Measurements from ENCODE around the gene CCDC88C.

DNA sequence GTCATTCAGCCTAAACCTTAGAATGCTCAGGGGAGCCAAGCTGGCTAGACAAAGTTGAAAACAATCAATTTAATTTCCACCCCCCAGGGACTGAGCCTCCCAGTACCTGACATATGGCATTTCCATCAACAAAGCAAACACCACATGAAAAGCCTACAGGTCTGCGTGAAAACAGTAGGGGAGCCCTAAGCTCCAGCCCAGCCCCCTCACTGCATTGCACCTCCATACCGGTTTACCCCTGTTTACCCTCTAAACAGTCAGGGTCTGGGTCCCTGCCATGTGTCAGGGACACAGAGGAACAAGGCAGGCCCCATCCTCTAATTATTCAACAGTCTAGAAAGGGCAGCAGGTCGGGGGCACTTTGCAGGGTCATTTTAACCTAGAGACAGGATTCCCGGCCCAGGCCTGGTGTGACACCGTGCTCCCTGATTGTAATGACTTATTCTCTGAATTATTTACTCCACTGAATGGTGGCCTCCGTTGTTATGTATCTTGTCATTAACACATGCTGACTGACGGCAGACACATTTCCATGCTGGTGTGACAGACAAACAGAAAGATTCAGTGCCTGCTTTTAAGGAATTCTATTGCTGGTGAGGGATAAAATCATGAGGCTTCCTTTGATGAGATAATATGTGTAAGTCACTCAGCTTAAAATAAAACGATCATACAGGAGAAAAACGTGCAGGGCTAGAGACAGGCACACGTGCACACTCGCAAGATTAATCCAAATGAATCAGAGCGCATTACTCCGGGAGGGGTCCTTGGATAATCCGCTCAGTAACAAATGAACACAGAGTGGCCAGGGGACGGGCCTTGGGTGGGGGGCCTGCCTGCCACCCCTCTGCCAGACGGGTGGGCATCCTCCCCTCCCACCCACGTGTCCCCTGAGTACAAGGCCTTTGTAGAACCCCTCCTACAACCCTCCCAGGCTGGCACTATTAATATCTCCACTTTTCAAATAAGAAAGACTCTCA lies 23.2 kb downstream of the CCDC88C start:
- TF ChIP-seq, protein P1, sequence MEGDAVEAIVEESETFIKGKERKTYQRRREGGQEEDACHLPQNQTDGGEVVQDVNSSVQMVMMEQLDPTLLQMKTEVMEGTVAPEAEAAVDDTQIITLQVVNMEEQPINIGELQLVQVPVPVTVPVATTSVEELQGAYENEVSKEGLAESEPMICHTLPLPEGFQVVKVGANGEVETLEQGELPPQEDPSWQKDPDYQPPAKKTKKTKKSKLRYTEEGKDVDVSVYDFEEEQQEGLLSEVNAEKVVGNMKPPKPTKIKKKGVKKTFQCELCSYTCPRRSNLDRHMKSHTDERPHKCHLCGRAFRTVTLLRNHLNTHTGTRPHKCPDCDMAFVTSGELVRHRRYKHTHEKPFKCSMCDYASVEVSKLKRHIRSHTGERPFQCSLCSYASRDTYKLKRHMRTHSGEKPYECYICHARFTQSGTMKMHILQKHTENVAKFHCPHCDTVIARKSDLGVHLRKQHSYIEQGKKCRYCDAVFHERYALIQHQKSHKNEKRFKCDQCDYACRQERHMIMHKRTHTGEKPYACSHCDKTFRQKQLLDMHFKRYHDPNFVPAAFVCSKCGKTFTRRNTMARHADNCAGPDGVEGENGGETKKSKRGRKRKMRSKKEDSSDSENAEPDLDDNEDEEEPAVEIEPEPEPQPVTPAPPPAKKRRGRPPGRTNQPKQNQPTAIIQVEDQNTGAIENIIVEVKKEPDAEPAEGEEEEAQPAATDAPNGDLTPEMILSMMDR (IDR thresholded peaks at IDR 0.05): no peak
- no peak for TF ChIP-seq POLR2A (IDR thresholded peaks at IDR 0.05)
